Activated CD8-positive, alpha-beta memory T cell treated with anti-CD3 and anti-CD28 coated beads for 4 hours (primary cell): ENCODE data around the gene UBALD2.
"Not testable (repeated sequence)": the region's sequence is repeated elsewhere in the genome, so short reads cannot be mapped to it uniquely, and the experiment has no call there.

Experiments
- DNase-seq, 2 donors: peaks; one replicate each; pipeline ENCODE4 v3.0.0-alpha.2; 2020; ENCODE audit warnings: low read depth in 2 of 2

The UBALD2 gene

GRCh38 chr17:76244721-76245120, 20.4 kb upstream of the UBALD2 start:
- DNase-seq = not testable (repeated sequence)

- no peak for DNase-seq
These were observed 18.8 kb upstream of the UBALD2 start for GRCh38 chr17:76246080-76247066.

GRCh38 chr17:76247304-76247703, 17.8 kb upstream of the UBALD2 start:
- DNase-seq = no peak

GRCh38 chr17:76248013-76248782, 16.9 kb upstream of the UBALD2 start:
- DNase-seq = no peak

- no peak for DNase-seq
These were observed 15.0 kb upstream of the UBALD2 start for GRCh38 chr17:76250141-76250540.

GRCh38 chr17:76251478-76252039, 13.6 kb upstream of the UBALD2 start:
- DNase-seq = no peak

- DNase-seq = no peak
These were observed 12.9 kb upstream of the UBALD2 start for GRCh38 chr17:76252040-76252954.

GRCh38 chr17:76252967-76253766, 12.0 kb upstream of the UBALD2 start:
- not testable (repeated sequence) for DNase-seq

- no peak for DNase-seq
These were observed 11.3 kb upstream of the UBALD2 start for GRCh38 chr17:76253841-76254240.

- DNase-seq = no peak
These were observed 10.9 kb upstream of the UBALD2 start for GRCh38 chr17:76254275-76254674.

- DNase-seq = no peak
These were observed 9.2 kb upstream of the UBALD2 start for GRCh38 chr17:76255801-76256429.

- not testable (repeated sequence) for DNase-seq
These were observed 8.6 kb upstream of the UBALD2 start for GRCh38 chr17:76256430-76257050.

GRCh38 chr17:76260220-76260619, 4.9 kb upstream of the UBALD2 start:
- no peak for DNase-seq

- no peak for DNase-seq
These were observed 4.5 kb upstream of the UBALD2 start for GRCh38 chr17:76260669-76261068.

GRCh38 chr17:76261421-76262215, 3.5 kb upstream of the UBALD2 start:
- no peak for DNase-seq

GRCh38 chr17:76262732-76263344, 2.3 kb upstream of the UBALD2 start:
- DNase-seq = no peak

GRCh38 chr17:76263896-76264295, 1.3 kb upstream of the UBALD2 start:
- no peak for DNase-seq

GRCh38 chr17:76264425-76264754, 758 bp upstream of the UBALD2 start:
- no peak for DNase-seq
